ENCODE measurements around the gene DYRK1B.

The DYRK1B gene

GRCh38 chr19:39852882-39853281 is 18.9 kb upstream of the DYRK1B start:
- DNase-seq (ENCODE audit: extremely low read depth, insufficient read length): no peak
- Histone ChIP-seq H3K36me3 (ENCODE audit: control insufficient read depth, insufficient read depth, low read length) (no peaks in the 10 kb centered on the region), H3K27me3 (replicated peaks; ENCODE audit: control insufficient read depth, insufficient read depth, low read length) (no peaks in the 10 kb centered on the region), H3K4me3 (replicated peaks; ENCODE audit: low read depth, low read length) (no peak overlapping the region)
- no peak for TF ChIP-seq CTCF (IDR thresholded peaks at IDR 0.05; ENCODE audit: insufficient read depth, low read length, poor library complexity, severe bottlenecking)

- Histone ChIP-seq H3K27me3 (replicated peaks; ENCODE audit: control insufficient read depth, insufficient read depth, low read length) (no peaks in the 10 kb centered on the region), H3K4me3 (replicated peaks; ENCODE audit: low read depth, low read length) (no peak overlapping the region), H3K36me3 (ENCODE audit: control insufficient read depth, insufficient read depth, low read length) (no peaks in the 10 kb centered on the region)
- DNase-seq (ENCODE audit: extremely low read depth, insufficient read length): no peak
- TF ChIP-seq CTCF (IDR thresholded peaks at IDR 0.05; ENCODE audit: insufficient read depth, low read length, poor library complexity, severe bottlenecking): no peak
Measured at GRCh38 chr19:39850892-39851291, 16.9 kb upstream of the DYRK1B start.

- no peak for DNase-seq (ENCODE audit: extremely low read depth, insufficient read length)
- Histone ChIP-seq H3K4me3 (replicated peaks; ENCODE audit: low read depth, low read length) (no peak overlapping the region), H3K36me3 (ENCODE audit: control insufficient read depth, insufficient read depth, low read length) (no peaks in the 10 kb centered on the region), H3K27me3 (replicated peaks; ENCODE audit: control insufficient read depth, insufficient read depth, low read length) (no peaks in the 10 kb centered on the region)
- no peak for TF ChIP-seq CTCF (IDR thresholded peaks at IDR 0.05; ENCODE audit: insufficient read depth, low read length, poor library complexity, severe bottlenecking)
Measured at GRCh38 chr19:39848392-39848791, 14.4 kb upstream of the DYRK1B start.

GRCh38 chr19:39847525-39847924 is 13.6 kb upstream of the DYRK1B start:
- no peak for DNase-seq (ENCODE audit: extremely low read depth, insufficient read length)
- H3K4me3 ChIP-seq (replicated peaks; ENCODE audit: low read depth, low read length): no peak overlapping the region
- H3K27me3 ChIP-seq (replicated peaks; ENCODE audit: control insufficient read depth, insufficient read depth, low read length): no peaks in the 10 kb centered on the region
- TF ChIP-seq CTCF (IDR thresholded peaks at IDR 0.05; ENCODE audit: insufficient read depth, low read length, poor library complexity, severe bottlenecking): no peak
- H3K36me3 ChIP-seq (ENCODE audit: control insufficient read depth, insufficient read depth, low read length): no peaks in the 10 kb centered on the region

- no peak for DNase-seq (ENCODE audit: extremely low read depth, insufficient read length)
Measured at GRCh38 chr19:39846678-39847486, 12.9 kb upstream of the DYRK1B start.

More at GRCh38 chr19:39846678-39847486, 12.9 kb upstream of the DYRK1B start:
- Histone ChIP-seq H3K27me3 (replicated peaks; ENCODE audit: control insufficient read depth, insufficient read depth, low read length) (no peaks in the 10 kb centered on the region), H3K36me3 (ENCODE audit: control insufficient read depth, insufficient read depth, low read length) (no peaks in the 10 kb centered on the region), H3K4me3 (replicated peaks; ENCODE audit: low read depth, low read length) (peak overlapping the region; percentile 40)
- TF ChIP-seq CTCF (IDR thresholded peaks at IDR 0.05; ENCODE audit: insufficient read depth, low read length, poor library complexity, severe bottlenecking): no peak

Measured in GM06990 (cell line).